Measurements from ENCODE around the gene JSRP1. TPM values are rescaled to one million over a fixed set of nuclear protein-coding genes. Genes with fewer than 3 reads are reported as not detected.

Gene JSRP1
- total and polyA plus RNA-seq, 2 of the 8 experiments (the other 6 are each of a cell fraction or from before 2014, with no cell fraction given), result 0.24 to 0.56 TPM

GRCh38 chr19:2250766-2251105 lies 5.5 kb downstream of the JSRP1 start (continued):
- TF ChIP-seq TAF7 (optimal IDR thresholded peaks at IDR 0.05; ENCODE audit: borderline replicate concordance, low read depth, low read length) (no peak), HDAC6 (IDR thresholded peaks at IDR 0.05; ENCODE audit: low read depth, low read length) (no peak), KDM5A (IDR thresholded peaks at IDR 0.05; ENCODE audit: low read length) (no peak), HDAC2 (IDR thresholded peaks at IDR 0.05; ENCODE audit: borderline replicate concordance in 1 of 2, low read depth in 2 of 2, low read length in 2 of 2) (no peak), YY1 (IDR thresholded peaks at IDR 0.05; ENCODE audit: low read depth, low read length) (no peak), CHD1 (IDR thresholded peaks at IDR 0.05; ENCODE audit: low read depth, low read length) (no peak)
